H9 (cell line): Measurements from ENCODE around the gene DPH7. TPM values are rescaled to one million over a fixed set of nuclear protein-coding genes. Genes with fewer than 3 reads are reported as not detected.

Experiments used
- DNase-seq: peaks from one replicate; pipeline ENCODE4 v3.0.0-alpha.2; 2017
- H2AFZ ChIP-seq: one replicate; pipeline ENCODE4 v1.6.1; 2013; ENCODE audit warnings: mild to moderate bottlenecking, low read length, control low read depth, moderate library complexity
- H2AK5ac ChIP-seq: 2 replicates; pipeline ENCODE4 v1.6.1; 2013; ENCODE audit warnings: low read length, control low read depth, mixed read lengths; ENCODE audit not compliant: insufficient read length
- H2BK120ac ChIP-seq: one replicate; pipeline ENCODE4 v1.6.1; 2013; ENCODE audit warnings: low read depth, mild to moderate bottlenecking, low read length, control low read depth, inconsistent platforms; ENCODE audit not compliant: poor library complexity, severe bottlenecking
- H2BK12ac ChIP-seq: 2 replicates; pipeline ENCODE4 v1.6.1; 2013; ENCODE audit warnings: low read length, control low read depth, mixed read lengths, low read depth; ENCODE audit not compliant: insufficient read length
- H2BK15ac ChIP-seq: 2 replicates; pipeline ENCODE4 v1.6.1; 2013; ENCODE audit warnings: low read depth, low read length, control low read depth
- H2BK20ac ChIP-seq: one replicate; pipeline ENCODE4 v1.6.1; 2013; ENCODE audit warnings: low read depth, mild to moderate bottlenecking, low read length, control low read depth, inconsistent platforms; ENCODE audit not compliant: poor library complexity, severe bottlenecking
- H2BK5ac ChIP-seq: 2 replicates; pipeline ENCODE4 v1.6.1; 2013; ENCODE audit warnings: low read length, control low read depth, mixed read lengths; ENCODE audit not compliant: insufficient read length
- H3K14ac ChIP-seq: 2 replicates; pipeline ENCODE4 v1.6.1; 2013; ENCODE audit warnings: low read length, control low read depth; ENCODE audit not compliant: insufficient read depth
- H3K18ac ChIP-seq: 2 replicates; pipeline ENCODE4 v1.6.1; 2013; ENCODE audit warnings: low read depth, mild to moderate bottlenecking, mixed read lengths, low read length, control low read depth; ENCODE audit not compliant: insufficient read length
- H3K23ac ChIP-seq: 2 replicates; pipeline ENCODE4 v1.6.1; 2013; ENCODE audit warnings: low read length, control low read depth, mixed read lengths, low read depth; ENCODE audit not compliant: insufficient read length
- H3K23me2 ChIP-seq: 2 replicates; pipeline ENCODE4 v1.6.1; 2013; ENCODE audit warnings: low read depth, mild to moderate bottlenecking, mixed read lengths, low read length, control low read depth; ENCODE audit not compliant: insufficient read length, poor library complexity, severe bottlenecking
- H3K27ac ChIP-seq: 2 replicates; pipeline ENCODE4 v1.5.1; 2013; ENCODE audit warnings: low read length, control low read depth, mixed read lengths, low read depth; ENCODE audit not compliant: insufficient read length
- H3K27me3 ChIP-seq: 2 replicates; pipeline ENCODE4 v1.6.1; 2013; ENCODE audit warnings: low read length, control low read depth, inconsistent platforms; ENCODE audit not compliant: insufficient read depth
- H3K4ac ChIP-seq: 2 replicates; pipeline ENCODE4 v1.6.1; 2013; ENCODE audit warnings: low read depth, mild to moderate bottlenecking, control low read depth, inconsistent platforms, low read length, moderate library complexity
- H3K4me1 ChIP-seq: 2 replicates; pipeline ENCODE4 v1.6.1; 2013; ENCODE audit warnings: low read length, control low read depth, inconsistent platforms; ENCODE audit not compliant: insufficient read depth
- H3K4me2 ChIP-seq: 2 replicates; pipeline ENCODE4 v1.6.1; 2013; ENCODE audit warnings: low read length, control low read depth, mixed read lengths; ENCODE audit not compliant: insufficient read length, insufficient read depth
- H3K56ac ChIP-seq: 2 replicates; pipeline ENCODE4 v1.6.1; 2013; ENCODE audit warnings: low read depth, mild to moderate bottlenecking, mixed read lengths, low read length, control low read depth; ENCODE audit not compliant: insufficient read length
- H3K79me1 ChIP-seq: 2 replicates; pipeline ENCODE4 v1.6.1; 2013; ENCODE audit warnings: low read depth, mild to moderate bottlenecking, moderate library complexity, low read length, control low read depth, inconsistent platforms; ENCODE audit not compliant: insufficient read depth, poor library complexity, severe bottlenecking
- H3K79me2 ChIP-seq: 2 replicates; pipeline ENCODE4 v1.6.1; 2013; ENCODE audit warnings: low read length, control low read depth, inconsistent platforms; ENCODE audit not compliant: insufficient read depth
- H3K9ac ChIP-seq: 2 replicates; pipeline ENCODE4 v1.6.1; 2013; ENCODE audit warnings: low read length, control low read depth, mixed read lengths; ENCODE audit not compliant: insufficient read length; ENCODE audit errors: extremely low read depth
- H3K9me3 ChIP-seq: one replicate; pipeline ENCODE4 v1.6.1; 2013; ENCODE audit warnings: low read depth, low read length, inconsistent platforms; ENCODE audit not compliant: control insufficient read depth
- H3T11ph ChIP-seq: one replicate; pipeline ENCODE4 v1.6.1; 2013; ENCODE audit warnings: mild to moderate bottlenecking, low read length, control low read depth, inconsistent platforms
- H4K20me1 ChIP-seq: one replicate; pipeline ENCODE4 v1.6.1; 2013; ENCODE audit not compliant: control insufficient read depth, insufficient read length, insufficient read depth
- H4K5ac ChIP-seq: 2 replicates; pipeline ENCODE4 v1.6.1; 2013; ENCODE audit warnings: low read depth, mild to moderate bottlenecking, mixed read lengths, low read length, control low read depth; ENCODE audit not compliant: insufficient read length
- H4K8ac ChIP-seq: replicated peaks from 2 replicates; pipeline ENCODE4 v1.6.1; 2013; ENCODE audit warnings: low read length, control low read depth, mixed read lengths, low read depth; ENCODE audit not compliant: insufficient read length
- H4K91ac ChIP-seq: 2 replicates; pipeline ENCODE4 v1.6.1; 2013; ENCODE audit warnings: low read depth, mild to moderate bottlenecking, moderate library complexity, mixed read lengths, low read length, control low read depth; ENCODE audit not compliant: insufficient read length
- H3K27ac Mint-ChIP-seq, 3 experiments: 2 replicates in 2 of 3; 3 replicates in 1 of 3; pipeline ENCODE4 v1.8.0; 2020 to 2021; ENCODE audit warnings: mixed read lengths in 3 of 3, mild to moderate bottlenecking in 1 of 3, moderate library complexity in 1 of 3
- H3K27me3 Mint-ChIP-seq: 2 replicates; pipeline ENCODE4 v1.8.0; 2021; ENCODE audit warnings: low read depth, mild to moderate bottlenecking, moderate library complexity, mixed read lengths
- H3K36me3 Mint-ChIP-seq, 3 experiments: 2 replicates in 2 of 3; 3 replicates in 1 of 3; pipeline ENCODE4 v1.8.0; 2020 to 2021; ENCODE audit warnings: low read depth in 3 of 3, mixed read lengths in 3 of 3; ENCODE audit not compliant: insufficient read depth in 1 of 3
- H3K4me1 Mint-ChIP-seq, 2 experiments: 2 replicates each; pipeline ENCODE4 v1.8.0; 2020; ENCODE audit warnings: mixed read lengths in 2 of 2
- H3K4me3 Mint-ChIP-seq, 2 experiments: 2 replicates in 1 of 2; 3 replicates in 1 of 2; pipeline ENCODE4 v1.8.0; 2020 to 2021; ENCODE audit warnings: mild to moderate bottlenecking in 2 of 2, mixed read lengths in 2 of 2, moderate library complexity in 1 of 2
- H3K9me3 Mint-ChIP-seq, 2 experiments: 2 replicates in 1 of 2; 3 replicates in 1 of 2; pipeline ENCODE4 v1.8.0; 2020; ENCODE audit warnings: mild to moderate bottlenecking in 2 of 2, mixed read lengths in 2 of 2, moderate library complexity in 1 of 2
- CTCF ChIP-seq: fragments of 200-600 bp; sonication (generic); conservative IDR thresholded peaks from 3 replicates; pipeline ENCODE4 v1.8.0; 2021; ENCODE audit warnings: antibody characterized with exemption, mild to moderate bottlenecking
- WGBS: extraction: QIAGEN DNeasy Blood & Tissue Kit; methylation state at CpG from one replicate; pipeline ENCODE4 v1.1.7; 2013; ENCODE audit warnings: missing lambda C conversion rate, low lambda C conversion rate, mixed read lengths; ENCODE audit not compliant: insufficient read length; ENCODE audit errors: extremely low coverage; 5-methylcytosine and 5-hydroxymethylcytosine counted together
- total RNA-seq: library from RNA; stranded (reverse); gene quantifications from 2 replicates; pipeline ENCODE4 v1.2.1, GENCODE V29; 2021

The DPH7 gene
- total RNA-seq, 1 experiment from 2014 or later = 51.3 TPM

GRCh38 chr9:137605121-137606004 is 26.6 kb upstream of the DPH7 start, which contains the start of gene ARRDC1:
ARRDC1 (plus strand) TSS chr9:137605686; CDS start chr9:137605718, 32 bp downstream.
- peak within 1 kb of the TSS; percentile 69 to 81 for H3K4me3 Mint-ChIP-seq

More at GRCh38 chr9:137605121-137606004, 26.6 kb upstream of the DPH7 start, which contains the start of gene ARRDC1:
- Histone ChIP-seq H4K8ac (no peak within 1 kb of the TSS), H2AK5ac (no peak within 1 kb of the TSS), H3K18ac (no peak within 1 kb of the TSS), H3K4me1 (no peaks in the 10 kb centered on the region; the same call in 1 of the 2 replicates), H3K27me3 (no peaks in the 10 kb centered on the region; the same call in 1 of the 2 replicates), H3K4me2 (peak within 1 kb of the TSS; percentile 33), H3T11ph (no peak within 1 kb of the TSS), H2BK20ac (no peak within 1 kb of the TSS), H3K79me1 (no peaks in the 10 kb centered on the region), H4K5ac (no peak within 1 kb of the TSS), H3K14ac (no peak within 1 kb of the TSS; the same call in 1 of the 2 replicates), H3K9me3 (no peaks in the 10 kb centered on the region), H3K79me2 (no peaks in the 10 kb centered on the region), H4K20me1 (no peaks in the 10 kb centered on the region), H2AFZ (no peak within 1 kb of the TSS), H3K56ac (no peak within 1 kb of the TSS), H3K23ac (no peak within 1 kb of the TSS), H4K91ac (no peak within 1 kb of the TSS), H2BK5ac (no peak within 1 kb of the TSS), H2BK12ac (no peak within 1 kb of the TSS), H2BK15ac (no peak within 1 kb of the TSS), H2BK120ac (no peak within 1 kb of the TSS), H3K9ac (no peak within 1 kb of the TSS), H3K27ac (no peak within 1 kb of the TSS), H3K4ac (no peak within 1 kb of the TSS), H3K23me2 (peaks cover 7% of the 10 kb centered on the region)
- Mint-ChIP-seq H3K4me1 (peaks cover 20 to 29% of the 10 kb centered on the region in 2 experiments), H3K27ac (no peak within 1 kb of the TSS; a peak in 1 of 7 replicates), H3K36me3 (no peaks in the 10 kb centered on the region; a peak in 1 of 7 replicates), H3K9me3 (no peaks in the 10 kb centered on the region), H3K27me3 (peaks cover 26% of the 10 kb centered on the region)
- WGBS = no CpG with 5 or more reads among the region's 111 CpGs
- no peak for TF ChIP-seq CTCF
- DNase-seq = peak; percentile 96
